Immature natural killer cell (primary cell): ENCODE results near the gene TGFBR2. TPM values are rescaled to one million over a fixed set of nuclear protein-coding genes. Genes with fewer than 3 reads are reported as not detected.
A peak's percentile ranks its signal among the peaks of the same experiment; 100 is the strongest.

Experiments
- DNase-seq, 3 donors: peaks; one replicate each; pipeline ENCODE4 v3.0.0; 2022; ENCODE audit warnings: mixed read lengths in 1 of 3
- H3K27ac Mint-ChIP-seq, 6 donors: one replicate each; pipeline ENCODE4 v1.8.0; 2020; ENCODE audit warnings: mixed read lengths in 6 of 6, mild to moderate bottlenecking in 5 of 6, inconsistent platforms in 4 of 6, moderate library complexity in 3 of 6
- H3K27me3 Mint-ChIP-seq, 3 donors: one replicate each; pipeline ENCODE4 v1.8.0; 2020 to 2021; ENCODE audit warnings: low read depth in 3 of 3, mild to moderate bottlenecking in 3 of 3, mixed read lengths in 3 of 3, moderate library complexity in 3 of 3, inconsistent platforms in 1 of 3
- H3K36me3 Mint-ChIP-seq, 3 donors: one replicate each; pipeline ENCODE4 v1.8.0; 2020; ENCODE audit warnings: mixed read lengths in 3 of 3, inconsistent platforms in 2 of 3, mild to moderate bottlenecking in 2 of 3
- H3K4me1 Mint-ChIP-seq, 2 donors: one replicate each; pipeline ENCODE4 v1.8.0; 2020; ENCODE audit warnings: inconsistent platforms in 2 of 2, mild to moderate bottlenecking in 2 of 2, mixed read lengths in 2 of 2, moderate library complexity in 1 of 2
- H3K4me3 Mint-ChIP-seq, 5 donors: one replicate each; pipeline ENCODE4 v1.8.0; 2020; ENCODE audit warnings: mild to moderate bottlenecking in 5 of 5, mixed read lengths in 5 of 5, inconsistent platforms in 3 of 5, moderate library complexity in 3 of 5
- H3K9me3 Mint-ChIP-seq, 6 donors: one replicate each; pipeline ENCODE4 v1.8.0; 2020; ENCODE audit warnings: mild to moderate bottlenecking in 6 of 6, mixed read lengths in 6 of 6, inconsistent platforms in 4 of 6, moderate library complexity in 3 of 6
- polyA plus RNA-seq, 3 donors: library from polyadenylated mRNA; unstranded; fragments of 300-500 nt; fragmentation: Illumina TruSeq; gene quantifications; one replicate each; pipeline ENCODE4 v1.2.3, GENCODE V29; 2021

The TGFBR2 gene
- polyA plus RNA-seq, 3 donors from 2014 or later, result 36.8 to 101 (median 43.6) TPM

- Mint-ChIP-seq H3K27me3 (peaks cover 0 to 1% (median 0%) of the 10 kb centered on the region in 3 donors), H3K4me1 (peaks cover 83 to 98% of the 10 kb centered on the region in 2 donors), H3K36me3 (peaks cover 0 to 45% (median 20%) of the 10 kb centered on the region in 3 donors), H3K27ac (peak overlapping the region in 5 of 6 donors; percentile 10 to 85 (median 57)), H3K4me3 (no peak overlapping the region), H3K9me3 (no peaks in the 10 kb centered on the region)
- DNase-seq, result no peak
These were observed 78.0 kb downstream of the TGFBR2 start for GRCh38 chr3:30684356-30684755.

GRCh38 chr3:30685267-30685667 lies 78.9 kb downstream of the TGFBR2 start:
- H3K4me3 Mint-ChIP-seq, result no peak overlapping the region
- no peak for DNase-seq
- no peaks in the 10 kb centered on the region for H3K9me3 Mint-ChIP-seq
- H3K36me3 Mint-ChIP-seq, result peaks cover 0 to 48% (median 21%) of the 10 kb centered on the region in 3 donors
- H3K4me1 Mint-ChIP-seq, result peaks cover 87 to 99% of the 10 kb centered on the region in 2 donors
- H3K27ac Mint-ChIP-seq, result peak overlapping the region; percentile 40 to 85 (median 63)
- peaks cover 0 to 1% (median 0%) of the 10 kb centered on the region in 3 donors for H3K27me3 Mint-ChIP-seq

- Mint-ChIP-seq H3K9me3 (no peaks in the 10 kb centered on the region), H3K27me3 (peaks cover 0 to 1% (median 0%) of the 10 kb centered on the region in 3 donors), H3K4me3 (no peak overlapping the region), H3K27ac (peak overlapping the region in 5 of 6 donors; percentile 9 to 73 (median 53)), H3K4me1 (peaks cover 87 to 98% of the 10 kb centered on the region in 2 donors), H3K36me3 (peaks cover 0 to 46% (median 20%) of the 10 kb centered on the region in 3 donors)
- DNase-seq, result no peak
These were observed 79.8 kb downstream of the TGFBR2 start for GRCh38 chr3:30686176-30686575.

GRCh38 chr3:30686799-30687198 lies 80.4 kb downstream of the TGFBR2 start:
- Mint-ChIP-seq H3K9me3 (no peaks in the 10 kb centered on the region), H3K27me3 (peaks cover 0 to 1% (median 0%) of the 10 kb centered on the region in 3 donors), H3K36me3 (peaks cover 0 to 42% (median 20%) of the 10 kb centered on the region in 3 donors), H3K4me1 (peaks cover 80 to 92% of the 10 kb centered on the region in 2 donors), H3K27ac (peak overlapping the region; percentile 9 to 73 (median 52)), H3K4me3 (no peak overlapping the region)
- no peak for DNase-seq

- peaks cover 0 to 44% (median 20%) of the 10 kb centered on the region in 3 donors for H3K36me3 Mint-ChIP-seq
- peaks cover 73 to 88% of the 10 kb centered on the region in 2 donors for H3K4me1 Mint-ChIP-seq
- H3K9me3 Mint-ChIP-seq, result no peaks in the 10 kb centered on the region
- peaks cover 0 to 1% (median 0%) of the 10 kb centered on the region in 3 donors for H3K27me3 Mint-ChIP-seq
- H3K27ac Mint-ChIP-seq, result peak overlapping the region; percentile 4 to 90 (median 54)
- H3K4me3 Mint-ChIP-seq, result no peak overlapping the region
- no peak for DNase-seq
These were observed 81.6 kb downstream of the TGFBR2 start for GRCh38 chr3:30687930-30688570.

- Mint-ChIP-seq H3K4me1 (peaks cover 70 to 87% of the 10 kb centered on the region in 2 donors), H3K36me3 (peaks cover 0 to 45% (median 20%) of the 10 kb centered on the region in 3 donors), H3K4me3 (peak overlapping the region in 2 of 5 donors; percentile 33 to 59), H3K27me3 (peaks cover 0 to 1% (median 0%) of the 10 kb centered on the region in 3 donors), H3K9me3 (no peaks in the 10 kb centered on the region), H3K27ac (peak overlapping the region; percentile 53 to 90 (median 88))
- no peak for DNase-seq
These were observed 82.6 kb downstream of the TGFBR2 start for GRCh38 chr3:30688776-30689641.

- H3K36me3 Mint-ChIP-seq, result peaks cover 0 to 51% (median 21%) of the 10 kb centered on the region in 3 donors
These were observed 83.8 kb downstream of the TGFBR2 start for GRCh38 chr3:30690199-30690598.

GRCh38 chr3:30691249-30691880 lies 85.0 kb downstream of the TGFBR2 start:
- H3K36me3 Mint-ChIP-seq, result peaks cover 6 to 55% (median 21%) of the 10 kb centered on the region in 3 donors
- peaks cover 59 to 75% of the 10 kb centered on the region in 2 donors for H3K4me1 Mint-ChIP-seq
- H3K9me3 Mint-ChIP-seq, result no peaks in the 10 kb centered on the region
- no peak for DNase-seq
- H3K27me3 Mint-ChIP-seq, result peaks cover 0 to 1% (median 0%) of the 10 kb centered on the region in 3 donors
- peak overlapping the region in 5 of 6 donors; percentile 38 to 90 (median 80) for H3K27ac Mint-ChIP-seq
- no peak overlapping the region for H3K4me3 Mint-ChIP-seq

More at GRCh38 chr3:30690199-30690598, 83.8 kb downstream of the TGFBR2 start:
- no peaks in the 10 kb centered on the region for H3K9me3 Mint-ChIP-seq
- H3K4me3 Mint-ChIP-seq, result no peak overlapping the region
- DNase-seq, result no peak
- H3K27ac Mint-ChIP-seq, result peak overlapping the region; percentile 38 to 90 (median 78)
- H3K4me1 Mint-ChIP-seq, result peaks cover 64 to 78% of the 10 kb centered on the region in 2 donors
- H3K27me3 Mint-ChIP-seq, result peaks cover 0 to 1% (median 0%) of the 10 kb centered on the region in 3 donors

GRCh38 chr3:30691944-30692343 lies 85.5 kb downstream of the TGFBR2 start:
- H3K9me3 Mint-ChIP-seq, result no peaks in the 10 kb centered on the region
- no peak for DNase-seq
- H3K4me1 Mint-ChIP-seq, result peaks cover 55 to 74% of the 10 kb centered on the region in 2 donors

GRCh38 chr3:30692498-30693130 lies 86.2 kb downstream of the TGFBR2 start:
- H3K4me3 Mint-ChIP-seq, result no peak overlapping the region
- no peaks in the 10 kb centered on the region for H3K9me3 Mint-ChIP-seq
- DNase-seq, result no peak
- peaks cover 6 to 55% (median 28%) of the 10 kb centered on the region in 3 donors for H3K36me3 Mint-ChIP-seq
- peaks cover 49 to 74% of the 10 kb centered on the region in 2 donors for H3K4me1 Mint-ChIP-seq
- H3K27ac Mint-ChIP-seq, result peak overlapping the region; percentile 5 to 81 (median 72)
- no peaks in the 10 kb centered on the region for H3K27me3 Mint-ChIP-seq

More at GRCh38 chr3:30691944-30692343, 85.5 kb downstream of the TGFBR2 start:
- H3K36me3 Mint-ChIP-seq, result peaks cover 6 to 54% (median 24%) of the 10 kb centered on the region in 3 donors
- no peaks in the 10 kb centered on the region for H3K27me3 Mint-ChIP-seq
- no peak overlapping the region for H3K4me3 Mint-ChIP-seq
- peak overlapping the region in 5 of 6 donors; percentile 53 to 81 (median 74) for H3K27ac Mint-ChIP-seq

GRCh38 chr3:30693470-30694120 lies 87.2 kb downstream of the TGFBR2 start:
- no peak overlapping the region for H3K4me3 Mint-ChIP-seq
- H3K27ac Mint-ChIP-seq, result peak overlapping the region in 4 of 6 donors; percentile 51 to 78 (median 58)
- peaks cover 6 to 48% (median 25%) of the 10 kb centered on the region in 3 donors for H3K36me3 Mint-ChIP-seq
- H3K27me3 Mint-ChIP-seq, result no peaks in the 10 kb centered on the region
- peak; percentile 53 to 65 (median 58) for DNase-seq
- H3K4me1 Mint-ChIP-seq, result peaks cover 40 to 72% of the 10 kb centered on the region in 2 donors
- H3K9me3 Mint-ChIP-seq, result no peaks in the 10 kb centered on the region

- peaks cover 6 to 47% (median 25%) of the 10 kb centered on the region in 3 donors for H3K36me3 Mint-ChIP-seq
- no peak for DNase-seq
- peaks cover 35 to 68% of the 10 kb centered on the region in 2 donors for H3K4me1 Mint-ChIP-seq
- H3K27ac Mint-ChIP-seq, result no peak overlapping the region
- no peaks in the 10 kb centered on the region for H3K9me3 Mint-ChIP-seq
- H3K4me3 Mint-ChIP-seq, result no peak overlapping the region
- no peaks in the 10 kb centered on the region for H3K27me3 Mint-ChIP-seq
These were observed 87.7 kb downstream of the TGFBR2 start for GRCh38 chr3:30694148-30694547.
